ENCODE data around the gene EMSY. TPM values are rescaled to one million over a fixed set of nuclear protein-coding genes. Genes with fewer than 3 reads are reported as not detected.
"Not testable (repeated sequence)": the region's sequence is repeated elsewhere in the genome, so short reads cannot be mapped to it uniquely, and the experiment has no call there.

Gene EMSY
- total RNA-seq, 4 donors from 2014 or later: 35.7 to 79.6 (median 43.8) TPM

DNA sequence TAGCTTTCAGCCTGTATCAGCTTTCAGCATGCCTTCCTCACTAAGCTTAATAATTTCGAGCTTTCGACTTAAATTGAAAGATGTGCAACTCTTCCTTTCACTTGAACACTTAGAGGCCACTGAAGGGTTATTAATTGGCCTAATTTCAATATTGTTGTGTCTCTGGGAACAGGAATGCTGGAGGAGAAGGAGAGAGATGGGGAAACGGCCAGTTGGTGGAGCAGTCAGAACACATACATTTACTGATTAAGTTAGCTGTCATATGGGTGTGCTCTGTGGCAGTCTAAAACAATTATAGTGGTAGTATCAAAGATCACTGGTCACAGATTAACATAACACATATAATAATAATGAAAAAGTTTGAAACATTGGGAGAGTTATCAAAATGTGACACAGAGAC, 119.5 kb downstream of the EMSY start:
- H3K36me3 ChIP-seq: no peaks in the 10 kb centered on the region
- H3K9me3 ChIP-seq: no peaks in the 10 kb centered on the region
- no peaks in the 10 kb centered on the region for H3K27me3 ChIP-seq
- no peak overlapping the region for H3K27ac ChIP-seq
- TF ChIP-seq, protein P1, sequence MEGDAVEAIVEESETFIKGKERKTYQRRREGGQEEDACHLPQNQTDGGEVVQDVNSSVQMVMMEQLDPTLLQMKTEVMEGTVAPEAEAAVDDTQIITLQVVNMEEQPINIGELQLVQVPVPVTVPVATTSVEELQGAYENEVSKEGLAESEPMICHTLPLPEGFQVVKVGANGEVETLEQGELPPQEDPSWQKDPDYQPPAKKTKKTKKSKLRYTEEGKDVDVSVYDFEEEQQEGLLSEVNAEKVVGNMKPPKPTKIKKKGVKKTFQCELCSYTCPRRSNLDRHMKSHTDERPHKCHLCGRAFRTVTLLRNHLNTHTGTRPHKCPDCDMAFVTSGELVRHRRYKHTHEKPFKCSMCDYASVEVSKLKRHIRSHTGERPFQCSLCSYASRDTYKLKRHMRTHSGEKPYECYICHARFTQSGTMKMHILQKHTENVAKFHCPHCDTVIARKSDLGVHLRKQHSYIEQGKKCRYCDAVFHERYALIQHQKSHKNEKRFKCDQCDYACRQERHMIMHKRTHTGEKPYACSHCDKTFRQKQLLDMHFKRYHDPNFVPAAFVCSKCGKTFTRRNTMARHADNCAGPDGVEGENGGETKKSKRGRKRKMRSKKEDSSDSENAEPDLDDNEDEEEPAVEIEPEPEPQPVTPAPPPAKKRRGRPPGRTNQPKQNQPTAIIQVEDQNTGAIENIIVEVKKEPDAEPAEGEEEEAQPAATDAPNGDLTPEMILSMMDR (IDR thresholded peaks at IDR 0.05): peak in 2 of 5 experiments; percentile 12 to 21
- TF ChIP-seq POLR2A (IDR thresholded peaks at IDR 0.05) (no peak), POLR2AphosphoS5 (IDR thresholded peaks at IDR 0.05) (no peak)
- in situ Hi-C loops (cut with MboI; ENCODE audit: low pct_ligation_motif_present in 1 of 4, low pct_unique_long_range_greater_than_20kb in 1 of 4, low sequenced_read_pairs in 3 of 4): loop anchor here in 1 of 4 donors (10.0 kb wide), 1 partner anchor 120 kb away; no protein-coding TSS in a partner anchor
- WGBS, 2 donors (ENCODE audit: low coverage in 1 of 2): 29 to 61% methylated on average over 1 to 3 of the region's 3 CpGs
- no peak overlapping the region for H3K4me3 ChIP-seq
- intact Hi-C loops (cut with DNase I; ENCODE audit: low total_unique reads): no loop called here
- DNase-seq: no peak
- H3K4me1 ChIP-seq: peaks cover 0 to 5% (median 0%) of the 10 kb centered on the region in 4 donors

DNA sequence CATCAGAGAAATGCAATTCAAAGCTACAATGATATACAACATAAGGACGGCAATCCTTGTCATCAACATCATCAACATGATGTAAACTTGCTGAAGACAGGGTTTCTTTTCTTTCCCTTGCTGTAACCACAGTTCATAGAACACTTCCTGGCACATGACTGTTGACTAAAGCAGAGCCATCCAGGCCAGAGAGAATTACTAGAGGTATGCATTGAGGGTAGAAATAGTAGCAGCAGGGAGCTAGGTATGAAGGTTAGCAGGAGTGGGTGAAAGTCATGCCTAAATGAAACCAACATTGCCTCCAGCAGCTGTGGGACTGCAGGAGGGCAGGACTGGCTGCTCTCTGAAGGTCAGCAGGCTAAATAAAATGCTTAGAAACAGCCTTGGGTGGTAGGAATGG, 122.0 kb downstream of the EMSY start:
- in situ Hi-C loops (cut with MboI; ENCODE audit: low pct_ligation_motif_present in 1 of 4, low pct_unique_long_range_greater_than_20kb in 1 of 4, low sequenced_read_pairs in 3 of 4) (loop anchor here in 1 of 4 donors (10.0 kb wide), 1 partner anchor 118 kb away; no protein-coding TSS in a partner anchor), intact Hi-C loops (cut with DNase I; ENCODE audit: low total_unique reads) (no loop called here)
- H3K36me3 ChIP-seq: no peaks in the 10 kb centered on the region
- WGBS, 2 donors (ENCODE audit: low coverage in 1 of 2): 0 to 20% methylated on average over 1 of the region's 1 CpG
- H3K4me3 ChIP-seq: no peak overlapping the region
- H3K9me3 ChIP-seq: no peaks in the 10 kb centered on the region
- TF ChIP-seq EP300 (IDR thresholded peaks at IDR 0.05; ENCODE audit: low read depth) (no peak), POLR2A (IDR thresholded peaks at IDR 0.05) (no peak), POLR2AphosphoS5 (IDR thresholded peaks at IDR 0.05) (no peak)
- TF ChIP-seq, protein P1 (IDR thresholded peaks at IDR 0.05): no peak
- H3K27ac ChIP-seq: no peak overlapping the region
- H3K27me3 ChIP-seq: no peaks in the 10 kb centered on the region
- no peak for DNase-seq
- H3K4me1 ChIP-seq: peaks cover 0 to 5% (median 0%) of the 10 kb centered on the region in 4 donors

- Histone ChIP-seq H3K9me3 (no peaks in the 10 kb centered on the region), H3K27ac (no peak overlapping the region), H3K4me1 (peaks cover 0 to 5% (median 0%) of the 10 kb centered on the region in 4 donors), H3K27me3 (no peaks in the 10 kb centered on the region), H3K4me3 (no peak overlapping the region), H3K36me3 (no peaks in the 10 kb centered on the region)
- TF ChIP-seq POLR2A (IDR thresholded peaks at IDR 0.05) (no peak), POLR2AphosphoS5 (IDR thresholded peaks at IDR 0.05) (no peak)
- in situ Hi-C loops (cut with MboI; ENCODE audit: low pct_ligation_motif_present in 1 of 4, low pct_unique_long_range_greater_than_20kb in 1 of 4, low sequenced_read_pairs in 3 of 4): loop anchor here in 1 of 4 donors (10.0 kb wide), 1 partner anchor 118 kb away; no protein-coding TSS in a partner anchor
- intact Hi-C loops (cut with DNase I; ENCODE audit: low total_unique reads): no loop called here
- DNase-seq: no peak
- WGBS, 2 donors (ENCODE audit: low coverage in 1 of 2): 89% methylated on average over 3 of the region's 3 CpGs; no CpG with 5 or more reads in 1 of the 2 donors
Observed at GRCh38 chr11:76567261-76567660, 122.4 kb downstream of the EMSY start.

DNA sequence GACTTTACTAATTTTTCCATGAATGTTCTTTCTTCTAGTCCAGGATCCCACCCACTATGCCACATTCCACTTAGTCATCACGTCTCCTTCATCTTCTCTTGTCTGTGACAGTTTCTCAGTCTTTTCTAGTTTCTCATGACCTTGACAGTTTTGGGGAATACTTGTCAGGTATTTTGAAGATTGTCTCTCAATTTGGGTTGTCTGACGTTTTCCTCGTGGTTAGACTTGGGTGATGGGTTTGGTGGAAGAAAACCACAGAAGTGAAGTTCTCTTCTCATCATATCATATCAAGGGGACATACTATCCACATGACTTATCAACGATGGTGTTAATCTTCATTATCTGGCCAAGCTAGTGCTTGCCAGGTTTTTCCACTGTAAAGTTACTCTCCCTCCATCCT, 123.3 kb downstream of the EMSY start:
- H3K36me3 ChIP-seq: no peaks in the 10 kb centered on the region
- H3K4me3 ChIP-seq: no peak overlapping the region
- TF ChIP-seq POLR2A (IDR thresholded peaks at IDR 0.05) (no peak), POLR2AphosphoS5 (IDR thresholded peaks at IDR 0.05) (no peak), EP300 (IDR thresholded peaks at IDR 0.05; ENCODE audit: low read depth) (no peak)
- TF ChIP-seq, protein P1 (IDR thresholded peaks at IDR 0.05): no peak
- intact Hi-C loops (cut with DNase I; ENCODE audit: low total_unique reads) (no loop called here), in situ Hi-C loops (cut with MboI; ENCODE audit: low pct_ligation_motif_present in 1 of 4, low pct_unique_long_range_greater_than_20kb in 1 of 4, low sequenced_read_pairs in 3 of 4) (loop anchor here in 1 of 4 donors (10.0 kb wide), 1 partner anchor 117 kb away; no protein-coding TSS in a partner anchor)
- 43 to 69% methylated on average over 4 of the region's 4 CpGs for WGBS, 2 donors (ENCODE audit: low coverage in 1 of 2)
- no peak overlapping the region for H3K27ac ChIP-seq
- no peaks in the 10 kb centered on the region for H3K27me3 ChIP-seq
- DNase-seq: no peak
- H3K4me1 ChIP-seq: peaks cover 0 to 5% (median 0%) of the 10 kb centered on the region in 4 donors
- H3K9me3 ChIP-seq: no peaks in the 10 kb centered on the region

- Histone ChIP-seq H3K4me1 (peaks cover 0 to 5% (median 0%) of the 10 kb centered on the region in 4 donors), H3K4me3 (no peak overlapping the region), H3K9me3 (no peaks in the 10 kb centered on the region), H3K27ac (no peak overlapping the region), H3K27me3 (no peaks in the 10 kb centered on the region), H3K36me3 (no peaks in the 10 kb centered on the region)
- in situ Hi-C loops (cut with MboI; ENCODE audit: low pct_ligation_motif_present in 1 of 4, low pct_unique_long_range_greater_than_20kb in 1 of 4, low sequenced_read_pairs in 3 of 4): loop anchor here in 1 of 4 donors (10.0 kb wide), 1 partner anchor 116 kb away; no protein-coding TSS in a partner anchor
- WGBS, 2 donors (ENCODE audit: low coverage in 1 of 2): 50 to 70% methylated on average over 1 of the region's 1 CpG
- DNase-seq: no peak
- intact Hi-C loops (cut with DNase I; ENCODE audit: low total_unique reads): no loop called here
- TF ChIP-seq POLR2A (IDR thresholded peaks at IDR 0.05) (no peak), POLR2AphosphoS5 (IDR thresholded peaks at IDR 0.05) (no peak), EP300 (IDR thresholded peaks at IDR 0.05; ENCODE audit: low read depth) (no peak)
- TF ChIP-seq, protein P1 (IDR thresholded peaks at IDR 0.05): no peak
Observed at GRCh38 chr11:76568621-76569020, 123.8 kb downstream of the EMSY start.

DNA sequence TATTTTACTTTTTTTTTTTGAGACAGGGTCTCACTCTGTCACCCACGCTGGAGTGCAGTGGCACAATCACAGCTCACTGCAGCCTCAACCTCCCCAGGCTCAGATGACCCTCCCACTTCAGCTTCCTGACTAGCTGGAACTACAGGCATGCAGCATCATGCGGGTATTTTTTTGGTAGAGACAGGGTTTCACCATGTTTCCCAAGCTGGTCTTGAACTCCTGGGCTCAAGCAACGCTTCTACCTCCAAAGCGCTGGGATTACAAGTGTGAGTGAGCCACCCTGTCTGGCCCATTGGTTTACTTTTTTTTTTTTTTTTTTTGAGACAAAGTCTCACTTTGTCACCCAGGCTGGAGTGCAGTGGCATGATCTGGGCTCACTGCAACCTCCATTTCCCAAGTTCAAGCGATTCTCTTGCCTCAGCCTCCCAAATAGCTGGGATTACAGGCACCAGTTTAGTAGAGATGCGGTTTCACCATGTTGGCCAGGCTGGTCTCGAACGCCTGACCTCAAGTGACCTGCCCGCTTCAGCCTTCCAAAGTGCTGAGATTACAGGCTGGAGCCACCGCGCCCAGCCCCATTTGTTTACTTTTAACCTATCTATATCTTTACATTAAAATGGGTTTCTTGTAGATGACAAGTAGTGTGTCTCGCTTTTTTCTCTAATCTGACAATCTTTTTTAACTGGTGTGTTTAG, 127.5 kb downstream of the EMSY start:
- intact Hi-C loops (cut with DNase I; ENCODE audit: low total_unique reads); H3K27ac ChIP-seq; DNase-seq; H3K9me3 ChIP-seq; in situ Hi-C loops (cut with MboI; ENCODE audit: low pct_ligation_motif_present in 1 of 4, low pct_unique_long_range_greater_than_20kb in 1 of 4, low sequenced_read_pairs in 3 of 4); H3K27me3 ChIP-seq; H3K36me3 ChIP-seq; H3K4me1 ChIP-seq; H3K4me3 ChIP-seq: not testable (repeated sequence)
- 91 to 94% methylated on average over 5 to 12 of the region's 12 CpGs for WGBS, 2 donors (ENCODE audit: low coverage in 1 of 2)
